ENCODE data around the gene TGDS. TPM values are rescaled to one million over a fixed set of nuclear protein-coding genes. Genes with fewer than 3 reads are reported as not detected.

Gene TGDS
- total RNA-seq, 4 donors from 2014 or later = 6.8 to 11.4 (median 10.4) TPM

GRCh38 chr13:94548821-94549231 lies 47.1 kb downstream of the TGDS start:
- peaks cover 2 to 22% (median 5%) of the 10 kb centered on the region in 3 donors for H3K4me1 ChIP-seq
- TF ChIP-seq CTCF (IDR thresholded peaks at IDR 0.05) = peak in 1 of 4 experiments; percentile 34
- TF ChIP-seq EP300 (IDR thresholded peaks at IDR 0.05) = no peak
- peak overlapping the region; percentile 71 to 83 for H3K4me3 ChIP-seq
- no peaks in the 10 kb centered on the region for H3K27me3 ChIP-seq
- no peaks in the 10 kb centered on the region for H3K9me3 ChIP-seq
- WGBS, 2 donors (ENCODE audit: low coverage in 1 of 2) = 0 to 2% methylated on average over 6 to 9 of the region's 19 CpGs
- peak overlapping the region; percentile 66 to 98 (median 92) for H3K27ac ChIP-seq
- ATAC-seq = peak; percentile 46
- H3K36me3 ChIP-seq = no peaks in the 10 kb centered on the region

DNA sequence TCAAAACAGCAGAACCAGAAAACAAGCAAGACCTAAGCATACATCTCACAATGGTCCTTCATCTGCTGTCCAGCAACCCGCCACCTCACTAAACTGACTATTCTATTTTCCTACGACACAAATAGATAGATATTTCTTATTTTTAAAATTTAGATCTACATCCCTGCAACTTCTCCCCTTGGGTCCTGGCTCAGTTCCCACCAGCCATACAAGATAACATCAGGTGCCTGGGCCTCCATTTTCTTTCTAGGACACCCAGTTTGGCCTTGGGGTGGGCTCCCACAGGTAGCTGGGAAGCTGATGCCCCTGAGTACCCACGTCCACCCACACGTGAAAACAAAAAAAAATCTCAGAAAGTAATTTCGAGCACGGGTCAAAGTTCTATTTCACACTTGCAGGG lies 47.6 kb downstream of the TGDS start:
- Histone ChIP-seq H3K9me3 (no peaks in the 10 kb centered on the region), H3K27me3 (no peaks in the 10 kb centered on the region), H3K4me3 (peak overlapping the region; percentile 71 to 83), H3K27ac (peak overlapping the region; percentile 66 to 98 (median 92)), H3K4me1 (peaks cover 2 to 22% (median 5%) of the 10 kb centered on the region in 3 donors), H3K36me3 (no peaks in the 10 kb centered on the region)
- 48 to 58% methylated on average over 6 of the region's 6 CpGs for WGBS, 2 donors (ENCODE audit: low coverage in 1 of 2)
- TF ChIP-seq POLR2A (IDR thresholded peaks at IDR 0.05) (no peak), POLR2AphosphoS5 (IDR thresholded peaks at IDR 0.05) (no peak), EP300 (IDR thresholded peaks at IDR 0.05) (no peak), CTCF (IDR thresholded peaks at IDR 0.05) (no peak)
- ATAC-seq = no peak

- TF ChIP-seq CTCF (IDR thresholded peaks at IDR 0.05) (no peak), EP300 (IDR thresholded peaks at IDR 0.05) (no peak), POLR2AphosphoS5 (IDR thresholded peaks at IDR 0.05) (no peak), POLR2A (IDR thresholded peaks at IDR 0.05) (no peak)
- no peak overlapping the region for H3K4me3 ChIP-seq
- peaks cover 2 to 22% (median 5%) of the 10 kb centered on the region in 3 donors for H3K4me1 ChIP-seq
- 90 to 96% methylated on average over 2 to 7 of the region's 10 CpGs for WGBS, 2 donors (ENCODE audit: low coverage in 1 of 2)
- no peaks in the 10 kb centered on the region for H3K36me3 ChIP-seq
- no peak overlapping the region for H3K27ac ChIP-seq
- no peaks in the 10 kb centered on the region for H3K9me3 ChIP-seq
- ATAC-seq = no peak
- H3K27me3 ChIP-seq = no peaks in the 10 kb centered on the region
Observed at GRCh38 chr13:94546061-94546839, 49.7 kb downstream of the TGDS start.

DNA sequence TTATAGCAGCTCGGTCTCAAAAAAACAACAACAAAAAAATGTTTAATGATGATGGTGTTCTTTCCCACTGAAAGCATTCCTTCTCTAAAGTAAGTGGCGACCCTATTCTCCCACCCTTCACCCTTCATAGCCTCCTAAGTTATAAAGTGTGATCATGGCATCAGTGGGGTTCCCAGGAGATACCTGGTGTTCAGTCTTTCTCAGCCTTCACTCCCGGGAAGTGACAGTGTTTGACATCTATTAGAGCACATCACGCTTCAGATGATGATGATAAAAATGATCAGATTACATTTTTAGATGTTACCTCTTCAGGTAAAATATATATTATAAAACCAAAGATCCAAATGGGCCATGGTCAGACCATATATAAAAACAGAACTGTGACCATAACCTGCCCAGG lies 51.0 kb downstream of the TGDS start:
- Histone ChIP-seq H3K27ac (no peak overlapping the region), H3K4me1 (peaks cover 2 to 14% (median 5%) of the 10 kb centered on the region in 3 donors), H3K9me3 (no peaks in the 10 kb centered on the region), H3K36me3 (no peaks in the 10 kb centered on the region), H3K4me3 (no peak overlapping the region), H3K27me3 (no peaks in the 10 kb centered on the region)
- no peak for ATAC-seq
- 63 to 70% methylated on average over 4 of the region's 4 CpGs for WGBS, 2 donors (ENCODE audit: low coverage in 1 of 2)
- TF ChIP-seq POLR2A (IDR thresholded peaks at IDR 0.05) = no peak
- no peak for TF ChIP-seq EP300 (IDR thresholded peaks at IDR 0.05)
- no peak for TF ChIP-seq POLR2AphosphoS5 (IDR thresholded peaks at IDR 0.05)
- no peak for TF ChIP-seq CTCF (IDR thresholded peaks at IDR 0.05)

DNA sequence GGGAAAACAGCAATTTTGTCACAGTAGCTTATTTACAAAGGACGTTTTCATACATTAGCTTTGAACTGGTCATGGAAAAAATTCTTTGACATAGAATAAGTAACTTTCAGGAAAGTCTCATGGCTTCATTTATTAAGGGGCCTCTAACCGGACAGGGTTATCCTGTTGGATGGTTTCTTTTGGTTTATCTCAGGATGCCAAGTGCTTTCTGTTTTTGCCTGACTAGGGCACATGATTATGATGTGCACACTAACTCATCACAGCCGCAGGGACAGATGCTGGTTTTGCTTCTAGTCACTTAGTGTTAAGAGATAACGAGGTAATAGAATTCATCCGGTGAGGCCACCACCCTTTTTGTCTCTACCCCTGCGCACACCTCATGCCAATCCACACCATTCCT lies 53.0 kb downstream of the TGDS start:
- Histone ChIP-seq H3K27ac (no peak overlapping the region), H3K27me3 (no peaks in the 10 kb centered on the region), H3K36me3 (no peaks in the 10 kb centered on the region), H3K9me3 (no peaks in the 10 kb centered on the region), H3K4me1 (peaks cover 0 to 4% (median under 1%) of the 10 kb centered on the region in 3 donors), H3K4me3 (no peak overlapping the region)
- TF ChIP-seq CTCF (IDR thresholded peaks at IDR 0.05) (no peak), POLR2AphosphoS5 (IDR thresholded peaks at IDR 0.05) (no peak), EP300 (IDR thresholded peaks at IDR 0.05) (no peak), POLR2A (IDR thresholded peaks at IDR 0.05) (no peak)
- 78 to 81% methylated on average over 2 to 6 of the region's 6 CpGs for WGBS, 2 donors (ENCODE audit: low coverage in 1 of 2)
- ATAC-seq = no peak
